Epithelial cell of esophagus (primary cell): ENCODE measurements around the gene RPUSD3.

ENCODE experiments used
- DNase-seq: peaks from one replicate; pipeline ENCODE4 v3.0.0; 2010; ENCODE audit warnings: low read depth
- H3K4me3 ChIP-seq: 2 replicates; pipeline ENCODE4 v1.5.1; 2011; ENCODE audit warnings: mild to moderate bottlenecking, low read length, control low read depth
- TF ChIP-seq, protein P1 (sequence below): IDR thresholded peaks from 2 replicates; pipeline ENCODE4 v1.5.1; 2011; ENCODE audit warnings: low read depth, mild to moderate bottlenecking, low read length, control low read depth, inconsistent platforms; ENCODE audit not compliant: insufficient read depth; ENCODE audit errors: missing control alignments

RPUSD3 gene

DNA sequence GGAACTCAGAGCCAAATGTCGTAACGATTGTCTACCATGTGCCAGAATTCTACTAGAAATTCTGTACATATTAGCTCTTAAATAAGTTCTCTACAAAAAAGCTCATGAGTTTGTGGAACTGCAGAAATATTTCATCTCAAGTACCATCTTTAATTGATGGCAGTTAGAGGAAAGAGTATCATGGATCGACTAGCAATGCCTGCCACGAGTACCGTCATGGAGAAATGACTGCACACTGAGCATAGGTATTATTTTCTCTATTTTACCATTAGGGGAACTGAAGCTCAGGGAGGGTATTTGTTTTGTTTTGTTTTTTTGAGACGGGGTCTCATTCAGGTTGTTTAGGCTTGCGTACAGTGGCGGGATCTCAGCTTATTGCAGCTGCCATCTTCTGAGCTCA lies 2.8 kb downstream of the RPUSD3 start:
- TF ChIP-seq, protein P1, sequence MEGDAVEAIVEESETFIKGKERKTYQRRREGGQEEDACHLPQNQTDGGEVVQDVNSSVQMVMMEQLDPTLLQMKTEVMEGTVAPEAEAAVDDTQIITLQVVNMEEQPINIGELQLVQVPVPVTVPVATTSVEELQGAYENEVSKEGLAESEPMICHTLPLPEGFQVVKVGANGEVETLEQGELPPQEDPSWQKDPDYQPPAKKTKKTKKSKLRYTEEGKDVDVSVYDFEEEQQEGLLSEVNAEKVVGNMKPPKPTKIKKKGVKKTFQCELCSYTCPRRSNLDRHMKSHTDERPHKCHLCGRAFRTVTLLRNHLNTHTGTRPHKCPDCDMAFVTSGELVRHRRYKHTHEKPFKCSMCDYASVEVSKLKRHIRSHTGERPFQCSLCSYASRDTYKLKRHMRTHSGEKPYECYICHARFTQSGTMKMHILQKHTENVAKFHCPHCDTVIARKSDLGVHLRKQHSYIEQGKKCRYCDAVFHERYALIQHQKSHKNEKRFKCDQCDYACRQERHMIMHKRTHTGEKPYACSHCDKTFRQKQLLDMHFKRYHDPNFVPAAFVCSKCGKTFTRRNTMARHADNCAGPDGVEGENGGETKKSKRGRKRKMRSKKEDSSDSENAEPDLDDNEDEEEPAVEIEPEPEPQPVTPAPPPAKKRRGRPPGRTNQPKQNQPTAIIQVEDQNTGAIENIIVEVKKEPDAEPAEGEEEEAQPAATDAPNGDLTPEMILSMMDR, result no peak
- DNase-seq, result no peak
- no peak overlapping the region for H3K4me3 ChIP-seq

- DNase-seq, result no peak
- TF ChIP-seq, protein P1, result no peak
- H3K4me3 ChIP-seq, result no peak overlapping the region
Measured at GRCh38 chr3:9838856-9839255, 5.0 kb downstream of the RPUSD3 start.

DNA sequence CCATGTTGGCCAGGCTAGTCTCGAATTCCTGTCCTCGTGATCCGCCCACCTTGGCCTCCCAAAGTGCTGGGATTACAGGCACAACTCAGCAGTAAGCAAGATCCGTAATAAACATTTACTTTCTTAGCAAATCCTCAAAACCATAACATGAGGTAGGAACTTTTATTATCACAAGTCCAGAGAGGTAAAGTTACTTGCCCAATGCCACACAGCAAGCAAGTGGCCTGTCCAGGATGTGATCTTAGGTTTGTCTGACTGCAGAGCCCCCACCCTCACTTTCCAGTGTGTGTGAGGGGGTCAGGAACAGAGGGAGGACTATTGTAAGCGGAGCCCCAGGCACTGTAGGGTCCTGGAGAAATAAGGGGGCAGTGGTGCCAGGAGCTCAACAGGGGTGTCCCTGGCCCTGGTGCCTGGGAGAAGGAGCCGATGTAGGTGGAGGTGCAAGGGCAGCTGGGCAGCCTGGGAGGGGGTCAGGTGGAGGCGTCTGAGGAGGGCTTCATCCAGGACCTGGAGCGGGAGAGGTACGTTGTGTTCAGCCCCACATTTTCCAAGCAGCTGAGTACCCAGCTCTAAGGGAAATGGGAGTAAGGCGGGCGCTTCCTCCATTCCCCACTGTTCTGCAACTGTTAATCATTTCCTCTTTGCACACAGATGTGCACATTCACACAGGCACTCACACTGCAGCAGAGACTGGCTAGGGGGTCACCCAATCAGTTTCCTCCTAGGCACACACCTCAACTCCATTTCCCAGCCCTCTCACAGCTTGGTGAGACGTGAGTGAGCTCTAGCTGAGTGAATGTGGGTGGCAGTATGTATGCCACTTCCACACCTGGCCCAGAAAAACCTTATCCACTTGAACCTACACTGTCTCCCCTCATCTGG lies 5.9 kb downstream of the RPUSD3 start:
- no peak overlapping the region for H3K4me3 ChIP-seq
- DNase-seq, result no peak
- TF ChIP-seq, protein P1, result no peak

GRCh38 chr3:9834520-9835380 lies 9.1 kb downstream of the RPUSD3 start:
- H3K4me3 ChIP-seq, result no peak overlapping the region
- TF ChIP-seq, protein P1, result no peak
- DNase-seq, result no peak

- no peak overlapping the region for H3K4me3 ChIP-seq
- no peak for DNase-seq
- TF ChIP-seq, protein P1, result no peak
Measured at GRCh38 chr3:9833078-9833477, 10.7 kb downstream of the RPUSD3 start.

DNA sequence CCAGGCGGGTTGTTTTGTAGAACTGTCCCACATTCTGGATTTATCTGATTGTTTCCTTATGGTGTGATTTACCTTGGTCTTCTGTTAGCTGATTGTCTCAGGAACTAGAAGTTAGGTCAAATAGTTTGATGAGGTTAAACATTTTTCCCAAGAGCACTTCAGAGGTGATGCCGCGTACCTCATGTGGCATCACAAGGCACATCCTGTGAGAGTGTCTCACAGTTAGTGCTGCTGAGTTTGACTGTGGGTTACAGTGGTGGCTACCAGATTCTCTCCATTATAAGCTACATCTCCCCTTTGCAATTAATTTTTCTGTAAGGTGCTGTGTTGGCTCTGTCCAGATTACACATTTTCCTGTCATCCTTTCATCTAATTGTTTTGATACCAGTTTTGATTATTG lies 12.6 kb downstream of the RPUSD3 start:
- H3K4me3 ChIP-seq, result no peak overlapping the region
- TF ChIP-seq, protein P1, result no peak
- no peak for DNase-seq
